Measurements from ENCODE around the gene ELOF1. TPM values are rescaled to one million over a fixed set of nuclear protein-coding genes. Genes with fewer than 3 reads are reported as not detected.
A peak's percentile ranks its signal among the peaks of the same experiment; 100 is the strongest.

The ELOF1 gene
- total and polyA plus RNA-seq, 2 of the 13 experiments (the other 11 are each of a cell fraction or from before 2014, with no cell fraction given) = 14.5 to 43.2 TPM

DNA sequence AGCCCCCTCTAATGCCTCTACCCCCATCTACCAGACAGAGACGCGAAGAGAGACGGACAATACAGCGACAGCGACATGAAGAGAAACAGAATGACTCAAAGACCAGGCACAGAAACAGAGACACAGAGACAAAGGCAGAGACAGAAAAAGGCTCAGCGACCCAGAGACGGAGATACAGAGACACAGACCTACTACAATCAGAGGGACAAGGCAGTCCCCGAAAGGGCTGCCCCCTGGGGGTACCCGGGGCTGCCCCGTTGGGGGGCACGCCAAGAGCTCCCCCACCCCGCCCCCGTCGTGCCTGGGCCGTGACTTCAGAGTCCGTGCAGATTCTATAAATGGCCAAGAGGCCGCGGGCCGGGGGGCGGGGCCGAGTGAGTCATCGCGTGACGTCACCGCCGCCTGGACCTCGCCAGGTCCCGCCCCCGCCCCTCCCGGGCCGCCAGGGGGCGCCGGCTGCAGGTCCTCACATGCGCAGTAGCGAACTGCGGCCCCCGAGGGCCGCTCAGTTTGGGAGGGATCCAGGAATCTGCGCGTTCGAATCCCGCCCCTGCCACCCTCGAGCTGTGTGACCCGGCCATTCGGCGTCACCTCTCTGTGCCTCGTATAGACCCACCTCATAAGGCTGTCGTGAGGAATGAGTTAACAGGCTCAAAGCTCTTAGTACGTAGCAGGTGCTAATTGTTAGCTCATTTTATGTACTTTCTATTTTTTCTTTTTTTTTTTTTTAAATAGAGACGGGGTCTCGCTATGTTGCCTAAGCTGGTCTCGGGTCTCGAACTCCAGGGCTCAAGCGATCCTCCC lies 23.0 kb downstream of the ELOF1 start (continued):
- TF ChIP-seq ZFP36 (IDR thresholded peaks at IDR 0.05; ENCODE audit: borderline replicate concordance, low read depth, low read length, partially characterized antibody) (peak; percentile 38), SKI (IDR thresholded peaks at IDR 0.05; ENCODE audit: partially characterized antibody) (peak; percentile 17), ZNF260 (CRISPR knock-in tag; IDR thresholded peaks at IDR 0.05; ENCODE audit: borderline replicate concordance, low read depth) (no peak), PRPF4 (IDR thresholded peaks at IDR 0.05; ENCODE audit: low read depth, low read length, poor library complexity, severe bottlenecking) (no peak), ZNF777 (CRISPR knock-in tag; IDR thresholded peaks at IDR 0.05) (0 out of 2 replicates have a peak, but pooled peaks have one; percentile 50), KDM5A (IDR thresholded peaks at IDR 0.05; ENCODE audit: borderline replicate concordance, low read length) (no peak), GABPB1 (CRISPR knock-in tag; IDR thresholded peaks at IDR 0.05) (peak; percentile 79), ZNF7 (CRISPR knock-in tag; IDR thresholded peaks at IDR 0.05) (no peak), ZNF629 (CRISPR knock-in tag; conservative IDR thresholded peaks at IDR 0.05) (no peak), KDM2A (CRISPR knock-in tag; IDR thresholded peaks at IDR 0.05; ENCODE audit: borderline replicate concordance, low read depth) (peak; percentile 66; the same call in 1 of the 2 replicates), ZNF205 (CRISPR knock-in tag; IDR thresholded peaks at IDR 0.05) (no peak), TAF1 (CRISPR knock-in tag; IDR thresholded peaks at IDR 0.05) (peak; percentile 42; the same call in 1 of the 2 replicates), ZFP90 (CRISPR knock-in tag; IDR thresholded peaks at IDR 0.05; ENCODE audit: borderline replicate concordance) (no peak), SMAD3 (CRISPR knock-in tag; IDR thresholded peaks at IDR 0.05) (0 out of 2 replicates have a peak, but pooled peaks have one; percentile 40), SAP130 (CRISPR knock-in tag; IDR thresholded peaks at IDR 0.05; ENCODE audit: low read depth) (peak; percentile 44; the same call in 1 of the 2 replicates)
- TF ChIP-seq, protein P1, sequence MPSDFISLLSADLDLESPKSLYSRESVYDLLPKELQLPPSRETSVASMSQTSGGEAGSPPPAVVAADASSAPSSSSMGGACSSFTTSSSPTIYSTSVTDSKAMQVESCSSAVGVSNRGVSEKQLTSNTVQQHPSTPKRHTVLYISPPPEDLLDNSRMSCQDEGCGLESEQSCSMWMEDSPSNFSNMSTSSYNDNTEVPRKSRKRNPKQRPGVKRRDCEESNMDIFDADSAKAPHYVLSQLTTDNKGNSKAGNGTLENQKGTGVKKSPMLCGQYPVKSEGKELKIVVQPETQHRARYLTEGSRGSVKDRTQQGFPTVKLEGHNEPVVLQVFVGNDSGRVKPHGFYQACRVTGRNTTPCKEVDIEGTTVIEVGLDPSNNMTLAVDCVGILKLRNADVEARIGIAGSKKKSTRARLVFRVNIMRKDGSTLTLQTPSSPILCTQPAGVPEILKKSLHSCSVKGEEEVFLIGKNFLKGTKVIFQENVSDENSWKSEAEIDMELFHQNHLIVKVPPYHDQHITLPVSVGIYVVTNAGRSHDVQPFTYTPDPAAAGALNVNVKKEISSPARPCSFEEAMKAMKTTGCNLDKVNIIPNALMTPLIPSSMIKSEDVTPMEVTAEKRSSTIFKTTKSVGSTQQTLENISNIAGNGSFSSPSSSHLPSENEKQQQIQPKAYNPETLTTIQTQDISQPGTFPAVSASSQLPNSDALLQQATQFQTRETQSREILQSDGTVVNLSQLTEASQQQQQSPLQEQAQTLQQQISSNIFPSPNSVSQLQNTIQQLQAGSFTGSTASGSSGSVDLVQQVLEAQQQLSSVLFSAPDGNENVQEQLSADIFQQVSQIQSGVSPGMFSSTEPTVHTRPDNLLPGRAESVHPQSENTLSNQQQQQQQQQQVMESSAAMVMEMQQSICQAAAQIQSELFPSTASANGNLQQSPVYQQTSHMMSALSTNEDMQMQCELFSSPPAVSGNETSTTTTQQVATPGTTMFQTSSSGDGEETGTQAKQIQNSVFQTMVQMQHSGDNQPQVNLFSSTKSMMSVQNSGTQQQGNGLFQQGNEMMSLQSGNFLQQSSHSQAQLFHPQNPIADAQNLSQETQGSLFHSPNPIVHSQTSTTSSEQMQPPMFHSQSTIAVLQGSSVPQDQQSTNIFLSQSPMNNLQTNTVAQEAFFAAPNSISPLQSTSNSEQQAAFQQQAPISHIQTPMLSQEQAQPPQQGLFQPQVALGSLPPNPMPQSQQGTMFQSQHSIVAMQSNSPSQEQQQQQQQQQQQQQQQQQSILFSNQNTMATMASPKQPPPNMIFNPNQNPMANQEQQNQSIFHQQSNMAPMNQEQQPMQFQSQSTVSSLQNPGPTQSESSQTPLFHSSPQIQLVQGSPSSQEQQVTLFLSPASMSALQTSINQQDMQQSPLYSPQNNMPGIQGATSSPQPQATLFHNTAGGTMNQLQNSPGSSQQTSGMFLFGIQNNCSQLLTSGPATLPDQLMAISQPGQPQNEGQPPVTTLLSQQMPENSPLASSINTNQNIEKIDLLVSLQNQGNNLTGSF (CRISPR knock-in tag; IDR thresholded peaks at IDR 0.05) = 0 out of 2 replicates have a peak, but pooled peaks have one; percentile 13
- TF ChIP-seq, protein P2, sequence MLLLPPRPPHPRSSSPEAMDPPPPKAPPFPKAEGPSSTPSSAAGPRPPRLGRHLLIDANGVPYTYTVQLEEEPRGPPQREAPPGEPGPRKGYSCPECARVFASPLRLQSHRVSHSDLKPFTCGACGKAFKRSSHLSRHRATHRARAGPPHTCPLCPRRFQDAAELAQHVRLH (CRISPR knock-in tag; IDR thresholded peaks at IDR 0.05; ENCODE audit: borderline replicate concordance, low read depth) = peak; percentile 31; the same call in 1 of the 2 replicates
- TF ChIP-seq, protein P3, sequence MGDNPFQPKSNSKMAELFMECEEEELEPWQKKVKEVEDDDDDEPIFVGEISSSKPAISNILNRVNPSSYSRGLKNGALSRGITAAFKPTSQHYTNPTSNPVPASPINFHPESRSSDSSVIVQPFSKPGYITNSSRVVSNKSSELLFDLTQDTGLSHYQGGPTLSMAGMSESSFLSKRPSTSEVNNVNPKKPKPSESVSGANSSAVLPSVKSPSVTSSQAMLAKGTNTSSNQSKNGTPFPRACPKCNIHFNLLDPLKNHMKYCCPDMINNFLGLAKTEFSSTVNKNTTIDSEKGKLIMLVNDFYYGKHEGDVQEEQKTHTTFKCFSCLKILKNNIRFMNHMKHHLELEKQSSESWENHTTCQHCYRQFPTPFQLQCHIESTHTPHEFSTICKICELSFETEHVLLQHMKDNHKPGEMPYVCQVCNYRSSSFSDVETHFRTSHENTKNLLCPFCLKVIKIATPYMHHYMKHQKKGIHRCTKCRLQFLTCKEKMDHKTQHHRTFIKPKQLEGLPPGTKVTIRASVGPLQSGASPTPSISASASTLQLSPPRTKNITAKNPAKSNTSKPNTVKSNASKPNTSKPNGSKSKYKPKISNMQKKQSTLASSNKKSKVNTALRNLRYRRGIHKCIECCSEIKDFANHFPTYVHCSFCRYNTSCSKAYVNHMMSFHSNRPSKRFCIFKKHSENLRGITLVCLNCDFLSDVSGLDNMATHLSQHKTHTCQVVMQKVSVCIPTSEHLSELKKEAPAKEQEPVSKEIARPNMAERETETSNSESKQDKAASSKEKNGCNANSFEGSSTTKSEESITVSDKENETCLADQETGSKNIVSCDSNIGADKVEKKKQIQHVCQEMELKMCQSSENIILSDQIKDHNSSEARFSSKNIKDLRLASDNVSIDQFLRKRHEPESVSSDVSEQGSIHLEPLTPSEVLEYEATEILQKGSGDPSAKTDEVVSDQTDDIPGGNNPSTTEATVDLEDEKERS (CRISPR knock-in tag; IDR thresholded peaks at IDR 0.05) = peak; percentile 34; the same call in 1 of the 2 replicates
- TF ChIP-seq, protein P4, sequence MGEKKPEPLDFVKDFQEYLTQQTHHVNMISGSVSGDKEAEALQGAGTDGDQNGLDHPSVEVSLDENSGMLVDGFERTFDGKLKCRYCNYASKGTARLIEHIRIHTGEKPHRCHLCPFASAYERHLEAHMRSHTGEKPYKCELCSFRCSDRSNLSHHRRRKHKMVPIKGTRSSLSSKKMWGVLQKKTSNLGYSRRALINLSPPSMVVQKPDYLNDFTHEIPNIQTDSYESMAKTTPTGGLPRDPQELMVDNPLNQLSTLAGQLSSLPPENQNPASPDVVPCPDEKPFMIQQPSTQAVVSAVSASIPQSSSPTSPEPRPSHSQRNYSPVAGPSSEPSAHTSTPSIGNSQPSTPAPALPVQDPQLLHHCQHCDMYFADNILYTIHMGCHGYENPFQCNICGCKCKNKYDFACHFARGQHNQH (CRISPR knock-in tag; IDR thresholded peaks at IDR 0.05) = peak; percentile 54
